ENCODE measurements around the gene ATP13A3.

GRCh38 chr3:194381460-194381875 is 105.3 kb downstream of the ATP13A3 start:
- TF ChIP-seq CTCF (IDR thresholded peaks at IDR 0.05; ENCODE audit: low read depth, low read length, missing input control) (no peak), RXRA (IDR thresholded peaks at IDR 0.05) (no peak), TAF1 (conservative IDR thresholded peaks at IDR 0.05) (no peak), ATF3 (IDR thresholded peaks at IDR 0.05) (no peak), MAX (IDR thresholded peaks at IDR 0.05) (no peak), YY1 (IDR thresholded peaks at IDR 0.05) (no peak), SP1 (IDR thresholded peaks at IDR 0.05) (no peak), GABPA (IDR thresholded peaks at IDR 0.05 in 1 of 2, conservative IDR thresholded peaks at IDR 0.05 in 1 of 2) (no peak)
